Gastrocnemius medialis (tissue), 4 donors: ENCODE data around the gene SUSD3. TPM values are rescaled to one million over a fixed set of nuclear protein-coding genes. Genes with fewer than 3 reads are reported as not detected.

Experiments
- ATAC-seq, 2 donors: fragments of 150-250 bp; one replicate each; pipeline ENCODE4 v1.9.1; 2016
- DNase-seq, 2 donors: peaks; one replicate each; pipeline ENCODE4 v3.0.0-alpha.2; 2019
- H3K27ac ChIP-seq, 4 donors: fragments of 200-600 bp; sonication (generic); 1 replicate in 1 of 4; 2 replicates in 3 of 4; pipeline ENCODE4 v1.5.1; 2016 to 2018; ENCODE audit warnings: mild to moderate bottlenecking in 2 of 4, moderate library complexity in 1 of 4
- H3K27me3 ChIP-seq, 3 donors: fragments of 200-600 bp; sonication (generic) in 2 of 3; 1 replicate in 1 of 3; 2 replicates in 2 of 3; pipeline versions ENCODE4 v1.5.1 to v1.6.0; 2016 to 2019; ENCODE audit warnings: mild to moderate bottlenecking in 1 of 3, moderate library complexity in 1 of 3
- H3K36me3 ChIP-seq, 2 donors: fragments of 200-600 bp; sonication (generic) in 1 of 2; one replicate each; pipeline ENCODE4 v1.5.1; 2017 to 2018
- H3K4me1 ChIP-seq, 2 donors: fragments of 200-600 bp; sonication (generic) in 1 of 2; one replicate each; pipeline ENCODE4 v1.5.1; 2016 to 2017; ENCODE audit warnings: mild to moderate bottlenecking in 2 of 2
- H3K4me3 ChIP-seq, 4 donors: fragments of 200-600 bp; sonication (generic) in 3 of 4; 1 replicate in 1 of 4; 2 replicates in 3 of 4; pipeline ENCODE4 v1.5.1; 2016 to 2019; ENCODE audit warnings: mild to moderate bottlenecking in 2 of 4
- H3K9me3 ChIP-seq, 3 donors: fragments of 200-600 bp; sonication (generic) in 2 of 3; 1 replicate in 1 of 3; 2 replicates in 2 of 3; pipeline ENCODE4 v1.5.1; 2016 to 2019
- CTCF ChIP-seq, 5 experiments: fragments of 450-650 bp in 3 of 5; fragments of 200-600 bp in 2 of 5; sonication (generic) in 2 of 5; IDR thresholded peaks in 4 of 5; conservative IDR thresholded peaks in 1 of 5; 1 replicate in 4 of 5; 2 replicates in 1 of 5; pipeline ENCODE4 v1.5.1; 2016 to 2019; ENCODE audit warnings: antibody characterized with exemption in 5 of 5, mild to moderate bottlenecking in 3 of 5, moderate library complexity in 3 of 5
- POLR2A ChIP-seq, 2 donors: fragments of 450-650 bp; IDR thresholded peaks; one replicate each; pipeline ENCODE4 v1.6.1; 2017; ENCODE audit warnings: antibody characterized with exemption in 2 of 2, mild to moderate bottlenecking in 2 of 2, moderate library complexity in 2 of 2
- in situ Hi-C, 4 donors: fragments of 200-750 bp; cut with MboI; loops; one replicate each; pipeline versions ENCODE4 v1.15.0 to v1.8.0; 2017; ENCODE audit warnings: low sequenced_read_pairs in 4 of 4
- intact Hi-C: fragments of 100-400 bp; cut with DNase I; formaldehyde crosslinking; loops from one replicate; pipeline ENCODE4 v1.15.1; 2023; ENCODE audit warnings: low total_unique reads
- total RNA-seq, 4 donors: library from RNA; depleted of rRNA; stranded (reverse); fragments of >200 nt; gene quantifications; one replicate each; pipeline versions ENCODE4 v1.1.0 to v1.2.3, GENCODE V29; 2016

Gene SUSD3
- total RNA-seq, 4 donors from 2014 or later, result 0.51 to 0.61 TPM; not detected in 2

GRCh38 chr9:93088656-93089015 is 30.1 kb downstream of the SUSD3 start:
- DNase-seq (no peak), ATAC-seq (no peak)
- intact Hi-C loops (no loop called here), in situ Hi-C loops (no loop called here)
- no peak for TF ChIP-seq CTCF (IDR thresholded peaks at IDR 0.05 in 4 of 5, conservative IDR thresholded peaks at IDR 0.05 in 1 of 5)
- Histone ChIP-seq H3K4me1 (peaks cover 1 to 9% of the 10 kb centered on the region in 2 donors), H3K4me3 (no peak overlapping the region), H3K36me3 (no peaks in the 10 kb centered on the region), H3K27ac (no peak overlapping the region), H3K9me3 (no peaks in the 10 kb centered on the region), H3K27me3 (no peaks in the 10 kb centered on the region)

GRCh38 chr9:93089024-93089423 is 30.5 kb downstream of the SUSD3 start:
- in situ Hi-C loops (no loop called here), intact Hi-C loops (no loop called here)
- TF ChIP-seq CTCF (IDR thresholded peaks at IDR 0.05 in 4 of 5, conservative IDR thresholded peaks at IDR 0.05 in 1 of 5) (no peak), POLR2A (IDR thresholded peaks at IDR 0.05) (no peak)
- ATAC-seq (no peak), DNase-seq (no peak)
- Histone ChIP-seq H3K4me1 (peaks cover 4 to 9% of the 10 kb centered on the region in 2 donors), H3K27ac (no peak overlapping the region), H3K27me3 (no peaks in the 10 kb centered on the region), H3K4me3 (no peak overlapping the region), H3K36me3 (no peaks in the 10 kb centered on the region), H3K9me3 (no peaks in the 10 kb centered on the region)

- Histone ChIP-seq H3K9me3 (no peaks in the 10 kb centered on the region), H3K27me3 (no peaks in the 10 kb centered on the region), H3K4me1 (peaks cover 4 to 9% of the 10 kb centered on the region in 2 donors), H3K27ac (no peak overlapping the region), H3K4me3 (no peak overlapping the region), H3K36me3 (no peaks in the 10 kb centered on the region)
- DNase-seq (no peak), ATAC-seq (no peak)
- in situ Hi-C loops (no loop called here), intact Hi-C loops (no loop called here)
- no peak for TF ChIP-seq CTCF (IDR thresholded peaks at IDR 0.05 in 4 of 5, conservative IDR thresholded peaks at IDR 0.05 in 1 of 5)
- TF ChIP-seq POLR2A (IDR thresholded peaks at IDR 0.05), result no peak
Observed at GRCh38 chr9:93089481-93089991, 31.0 kb downstream of the SUSD3 start.

GRCh38 chr9:93090091-93090655 is 31.7 kb downstream of the SUSD3 start:
- Histone ChIP-seq H3K27me3 (no peaks in the 10 kb centered on the region), H3K27ac (no peak overlapping the region), H3K4me1 (peaks cover 4 to 9% of the 10 kb centered on the region in 2 donors), H3K4me3 (no peak overlapping the region), H3K9me3 (no peaks in the 10 kb centered on the region), H3K36me3 (no peaks in the 10 kb centered on the region)
- DNase-seq (no peak), ATAC-seq (no peak)
- intact Hi-C loops, result loop anchor here (10.0 kb wide), 2 partner anchors 215 to 1075 kb away; partner anchors contain the start of gene ZNF484
- TF ChIP-seq CTCF (IDR thresholded peaks at IDR 0.05 in 4 of 5, conservative IDR thresholded peaks at IDR 0.05 in 1 of 5) (no peak), POLR2A (IDR thresholded peaks at IDR 0.05) (no peak)
- in situ Hi-C loops, result no loop called here

- intact Hi-C loops (loop anchor here (10.0 kb wide), 2 partner anchors 216 to 1074 kb away; partner anchors contain the start of gene ZNF484), in situ Hi-C loops (no loop called here)
- no peak for DNase-seq
Observed at GRCh38 chr9:93091056-93091452, 32.6 kb downstream of the SUSD3 start.

More at GRCh38 chr9:93091056-93091452, 32.6 kb downstream of the SUSD3 start:
- H3K36me3 ChIP-seq, result no peaks in the 10 kb centered on the region
- TF ChIP-seq POLR2A (IDR thresholded peaks at IDR 0.05), result no peak
- no peak for TF ChIP-seq CTCF (IDR thresholded peaks at IDR 0.05 in 4 of 5, conservative IDR thresholded peaks at IDR 0.05 in 1 of 5)
- no peak overlapping the region for H3K4me3 ChIP-seq
- ATAC-seq, result no peak
- no peaks in the 10 kb centered on the region for H3K27me3 ChIP-seq
- peaks cover 4 to 9% of the 10 kb centered on the region in 2 donors for H3K4me1 ChIP-seq
- H3K9me3 ChIP-seq, result no peaks in the 10 kb centered on the region
- H3K27ac ChIP-seq, result no peak overlapping the region
